SU-DHL-6 (cell line): ENCODE results near the gene CNOT4.

ENCODE experiments used
- CTCF ChIP-seq: fragments of 200-600 bp; sonication (generic); IDR thresholded peaks from one replicate; pipeline ENCODE4 v1.5.1; 2017; ENCODE audit warnings: antibody characterized with exemption, mild to moderate bottlenecking, low read length, moderate library complexity; ENCODE audit not compliant: insufficient read depth, poor library complexity, severe bottlenecking
- EZH2phosphoT487 ChIP-seq: fragments of 200-600 bp; sonication (generic), shearing (Covaris generic); conservative IDR thresholded peaks from 2 replicates; pipeline ENCODE4 v1.6.1; 2018; ENCODE audit warnings: mild to moderate bottlenecking, antibody characterized with exemption, low read length, moderate library complexity, mixed read lengths

GRCh38 chr7:135335628-135336139 lies 174.2 kb downstream of the CNOT4 start:
- TF ChIP-seq EZH2phosphoT487 (no peak), CTCF (peak; percentile 42)
